ENCODE measurements around the gene NPAS3.

GRCh38 chr14:33727606-33728005 is 788.9 kb downstream of the NPAS3 start:
- TF ChIP-seq, protein P1, sequence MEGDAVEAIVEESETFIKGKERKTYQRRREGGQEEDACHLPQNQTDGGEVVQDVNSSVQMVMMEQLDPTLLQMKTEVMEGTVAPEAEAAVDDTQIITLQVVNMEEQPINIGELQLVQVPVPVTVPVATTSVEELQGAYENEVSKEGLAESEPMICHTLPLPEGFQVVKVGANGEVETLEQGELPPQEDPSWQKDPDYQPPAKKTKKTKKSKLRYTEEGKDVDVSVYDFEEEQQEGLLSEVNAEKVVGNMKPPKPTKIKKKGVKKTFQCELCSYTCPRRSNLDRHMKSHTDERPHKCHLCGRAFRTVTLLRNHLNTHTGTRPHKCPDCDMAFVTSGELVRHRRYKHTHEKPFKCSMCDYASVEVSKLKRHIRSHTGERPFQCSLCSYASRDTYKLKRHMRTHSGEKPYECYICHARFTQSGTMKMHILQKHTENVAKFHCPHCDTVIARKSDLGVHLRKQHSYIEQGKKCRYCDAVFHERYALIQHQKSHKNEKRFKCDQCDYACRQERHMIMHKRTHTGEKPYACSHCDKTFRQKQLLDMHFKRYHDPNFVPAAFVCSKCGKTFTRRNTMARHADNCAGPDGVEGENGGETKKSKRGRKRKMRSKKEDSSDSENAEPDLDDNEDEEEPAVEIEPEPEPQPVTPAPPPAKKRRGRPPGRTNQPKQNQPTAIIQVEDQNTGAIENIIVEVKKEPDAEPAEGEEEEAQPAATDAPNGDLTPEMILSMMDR (IDR thresholded peaks at IDR 0.05) = no peak
- TF ChIP-seq POLR2AphosphoS5 (IDR thresholded peaks at IDR 0.05) = no peak
- TF ChIP-seq POLR2A (IDR thresholded peaks at IDR 0.05) = no peak
- no peak for TF ChIP-seq EP300 (IDR thresholded peaks at IDR 0.05)
